H1 (cell line): ENCODE measurements around the gene NEGR1. TPM values are rescaled to one million over a fixed set of nuclear protein-coding genes. Genes with fewer than 3 reads are reported as not detected.

Experiments
- CTCF ChIA-PET: fragments of 300-600 bp; sonication (Branson Sonifier 250); formaldehyde crosslinking; loops from one replicate; lab custom pipeline; 2021; ENCODE audit not compliant: partially characterized antibody; lab: Charles Lee
- POLR2A ChIA-PET: fragments of 300-600 bp; sonication (Branson Sonifier 250); formaldehyde crosslinking; loops from one replicate; lab custom pipeline; 2021; ENCODE audit warnings: inconsistent platforms; ENCODE audit not compliant: partially characterized antibody; lab: Charles Lee
- DNase-seq, 2 experiments: peaks; one replicate each; pipeline versions ENCODE4 v3.0.0 to v3.0.0-alpha.2; 2010 to 2022; ENCODE audit warnings: low spot score in 2 of 2, low read depth in 1 of 2, mixed read lengths in 1 of 2
- FAIRE-seq: peaks from 2 replicates; lab custom pipeline; 2011; peaks lifted over from hg19 to GRCh38; lab: Jason Lieb, UNC
- H2AFZ ChIP-seq: 2 replicates; pipeline ENCODE4 v1.8.1; 2012; ENCODE audit warnings: low read length, inconsistent platforms
- H2AK5ac ChIP-seq: 2 replicates; pipeline ENCODE4 v1.6.1; 2013; ENCODE audit warnings: low read depth, low read length
- H2BK120ac ChIP-seq: replicated peaks from 2 replicates; pipeline ENCODE3; 2013; ENCODE audit warnings: low read depth, low read length, inconsistent platforms
- H2BK12ac ChIP-seq: 2 replicates; pipeline ENCODE4 v1.6.1; 2013; ENCODE audit warnings: low read depth, low read length
- H2BK15ac ChIP-seq: 2 replicates; pipeline ENCODE4 v1.6.1; 2013; ENCODE audit warnings: low read length
- H2BK20ac ChIP-seq: 2 replicates; pipeline ENCODE4 v1.6.1; 2013; ENCODE audit warnings: low read length
- H2BK5ac ChIP-seq: 2 replicates; pipeline ENCODE4 v1.6.1; 2013; ENCODE audit warnings: low read depth, low read length
- H3K14ac ChIP-seq: 2 replicates; pipeline ENCODE4 v1.6.1; 2013; ENCODE audit warnings: inconsistent platforms; ENCODE audit not compliant: insufficient read length
- H3K18ac ChIP-seq: 2 replicates; pipeline ENCODE4 v1.6.1; 2013; ENCODE audit warnings: low read length; ENCODE audit errors: extremely low read depth
- H3K23ac ChIP-seq: 2 replicates; pipeline ENCODE4 v1.6.1; 2013; ENCODE audit warnings: inconsistent platforms; ENCODE audit not compliant: insufficient read length
- H3K23me2 ChIP-seq: 2 replicates; pipeline ENCODE4 v1.6.1; 2013; ENCODE audit warnings: low read depth, low read length
- H3K27ac ChIP-seq: 2 replicates; pipeline ENCODE4 v1.6.1; 2011; ENCODE audit warnings: low read depth, low read length, inconsistent platforms
- H3K27me3 ChIP-seq, 4 experiments: replicated peaks in 1 of 4; 1 replicate in 1 of 4; 2 replicates in 3 of 4; pipeline versions ENCODE4 v1.6.1 to v1.8.1; 2011 to 2013; ENCODE audit warnings: low read length in 3 of 4, mild to moderate bottlenecking in 3 of 4, inconsistent platforms in 2 of 4, mixed read lengths in 2 of 4, moderate library complexity in 1 of 4; ENCODE audit not compliant: control insufficient read depth in 3 of 4, insufficient read depth in 3 of 4; ENCODE audit errors: extremely low read depth in 1 of 4
- H3K36me3 ChIP-seq, 4 experiments: 2 replicates each; pipeline versions ENCODE4 v1.6.1 to v1.8.1; 2011 to 2013; ENCODE audit warnings: mild to moderate bottlenecking in 4 of 4, low read length in 3 of 4, moderate library complexity in 2 of 4, control low read depth in 1 of 4, inconsistent platforms in 1 of 4; ENCODE audit not compliant: insufficient read depth in 4 of 4, control insufficient read depth in 2 of 4
- H3K4ac ChIP-seq: replicated peaks from 2 replicates; pipeline ENCODE3; 2013; ENCODE audit warnings: low read length, low read depth, mixed read lengths, inconsistent platforms; ENCODE audit not compliant: insufficient read length
- H3K4me1 ChIP-seq, 4 experiments: replicated peaks in 1 of 4; 1 replicate in 1 of 4; 2 replicates in 3 of 4; pipeline versions ENCODE4 v1.6.1 to v1.8.1; 2011 to 2013; ENCODE audit warnings: low read length in 3 of 4, inconsistent platforms in 2 of 4, mixed read lengths in 1 of 4; ENCODE audit not compliant: insufficient read depth in 4 of 4, control insufficient read depth in 3 of 4
- H3K4me2 ChIP-seq, 2 experiments: 2 replicates each; pipeline versions ENCODE4 v1.6.1 to v1.8.1; 2011 to 2013; ENCODE audit warnings: low read depth in 2 of 2, low read length in 2 of 2, control low read depth in 1 of 2, inconsistent platforms in 1 of 2, mild to moderate bottlenecking in 1 of 2; ENCODE audit not compliant: insufficient read depth in 1 of 2
- H3K4me3 ChIP-seq, 4 experiments: fragments of 200-600, 300-600 bp in 1 of 4; sonication (generic), shearing (Covaris generic), sonication (Bioruptor Twin) in 1 of 4; 2 replicates each; pipeline versions ENCODE4 v1.5.1 to v1.8.1; 2011 to 2016; ENCODE audit warnings: low read length in 4 of 4, low read depth in 3 of 4, control low read depth in 2 of 4, inconsistent platforms in 2 of 4, mild to moderate bottlenecking in 2 of 4, mixed read lengths in 1 of 4, moderate library complexity in 1 of 4; ENCODE audit not compliant: insufficient read depth in 2 of 4; ENCODE audit errors: extremely low read depth in 1 of 4
- H3K56ac ChIP-seq: replicated peaks from 2 replicates; pipeline ENCODE3; 2013; ENCODE audit warnings: low read depth, mild to moderate bottlenecking, mixed read lengths, low read length, inconsistent platforms; ENCODE audit not compliant: insufficient read length
- H3K79me1 ChIP-seq: 2 replicates; pipeline ENCODE4 v1.6.1; 2013; ENCODE audit warnings: low read depth, low read length, control low read depth
- H3K79me2 ChIP-seq, 2 experiments: 2 replicates each; pipeline versions ENCODE4 v1.6.1 to v1.8.1; 2012 to 2013; ENCODE audit warnings: low read length in 2 of 2, mild to moderate bottlenecking in 2 of 2, inconsistent platforms in 1 of 2; ENCODE audit not compliant: insufficient read depth in 2 of 2, control insufficient read depth in 1 of 2
- H3K9ac ChIP-seq, 4 experiments: replicated peaks in 1 of 4; 1 replicate in 1 of 4; 2 replicates in 3 of 4; pipeline versions ENCODE4 v1.6.1 to v1.8.1; 2011 to 2013; ENCODE audit warnings: low read depth in 3 of 4, low read length in 3 of 4, control low read depth in 2 of 4, mild to moderate bottlenecking in 2 of 4, moderate library complexity in 2 of 4, inconsistent platforms in 1 of 4; ENCODE audit errors: extremely low read depth in 1 of 4
- H3K9me3 ChIP-seq, 2 experiments: 2 replicates each; pipeline versions ENCODE4 v1.6.1 to v1.8.1; 2012 to 2013; ENCODE audit warnings: mild to moderate bottlenecking in 2 of 2, moderate library complexity in 2 of 2, control low read depth in 1 of 2, inconsistent platforms in 1 of 2, low read depth in 1 of 2, low read length in 1 of 2, mixed read lengths in 1 of 2; ENCODE audit not compliant: insufficient read depth in 2 of 2
- H4K20me1 ChIP-seq, 2 experiments: replicated peaks in 1 of 2; 2 replicates each; pipeline versions ENCODE3 to v1.8.1; 2011 to 2013; ENCODE audit warnings: inconsistent platforms in 2 of 2, low read length in 2 of 2, mild to moderate bottlenecking in 1 of 2; ENCODE audit not compliant: insufficient read depth in 2 of 2, control insufficient read depth in 1 of 2
- H4K5ac ChIP-seq: 2 replicates; pipeline ENCODE4 v1.6.1; 2013; ENCODE audit warnings: low read length, low read depth, mixed read lengths, inconsistent platforms; ENCODE audit not compliant: insufficient read length
- H4K8ac ChIP-seq: 2 replicates; pipeline ENCODE4 v1.8.0; 2013; ENCODE audit warnings: mild to moderate bottlenecking, moderate library complexity, low read length, inconsistent platforms; ENCODE audit not compliant: insufficient read depth; ENCODE audit errors: extremely low read depth
- H4K91ac ChIP-seq: replicated peaks from 2 replicates; pipeline ENCODE3; 2013; ENCODE audit warnings: low read length, mixed read lengths, inconsistent platforms; ENCODE audit not compliant: insufficient read length
- CEBPB ChIP-seq: IDR thresholded peaks from 2 replicates; pipeline ENCODE4 v1.6.1; 2012; ENCODE audit warnings: low read depth, low read length
- CHD1 ChIP-seq: IDR thresholded peaks from 2 replicates; pipeline ENCODE4 v1.6.1; 2012; ENCODE audit warnings: low read depth, low read length, improper control_type of control experiment
- E2F6 ChIP-seq: IDR thresholded peaks from 2 replicates; pipeline ENCODE4 v1.6.1; 2012; ENCODE audit warnings: inconsistent platforms
- EGR1 ChIP-seq: IDR thresholded peaks from 2 replicates; pipeline ENCODE4 v1.6.1; 2011; ENCODE audit warnings: low read depth, low read length, borderline replicate concordance
- FOSL1 ChIP-seq: IDR thresholded peaks from 2 replicates; pipeline ENCODE4 v1.6.1; 2011; ENCODE audit warnings: mild to moderate bottlenecking, low read depth, low read length, moderate library complexity; ENCODE audit not compliant: insufficient read depth
- GABPA ChIP-seq: IDR thresholded peaks from 2 replicates; pipeline ENCODE4 v1.6.1; 2011; ENCODE audit warnings: mild to moderate bottlenecking, low read length, moderate library complexity, borderline replicate concordance; ENCODE audit not compliant: insufficient read depth
- KDM1A ChIP-seq: fragments of 200-600, 300-600 bp; sonication (generic); IDR thresholded peaks from 2 replicates; pipeline ENCODE4 v1.7.1; 2016; ENCODE audit warnings: mild to moderate bottlenecking, low read length, borderline replicate concordance
- KDM5A ChIP-seq: fragments of 200-600 bp; IDR thresholded peaks from 2 replicates; pipeline ENCODE4 v1.7.1; 2012; ENCODE audit warnings: mild to moderate bottlenecking, low read length, inconsistent platforms, mixed read lengths
- RAD21 ChIP-seq, 2 experiments: IDR thresholded peaks in 1 of 2; conservative IDR thresholded peaks in 1 of 2; 2 replicates each; pipeline ENCODE4 v1.6.1; 2011; ENCODE audit warnings: low read depth in 2 of 2, low read length in 2 of 2, improper control_type of control experiment in 1 of 2, inconsistent platforms in 1 of 2, mild to moderate bottlenecking in 1 of 2, moderate library complexity in 1 of 2
- RFX5 ChIP-seq: IDR thresholded peaks from 2 replicates; pipeline ENCODE4 v1.6.1; 2011; ENCODE audit warnings: low read depth, low read length, improper control_type of control experiment, borderline replicate concordance
- SRF ChIP-seq: IDR thresholded peaks from 2 replicates; pipeline ENCODE4 v1.6.1; 2011; ENCODE audit warnings: mild to moderate bottlenecking, low read depth, low read length, moderate library complexity
- TBP ChIP-seq: IDR thresholded peaks from 2 replicates; pipeline ENCODE4 v1.6.1; 2011; ENCODE audit warnings: low read depth, low read length, improper control_type of control experiment
- YY1 ChIP-seq: IDR thresholded peaks from 2 replicates; pipeline ENCODE4 v1.6.1; 2011; ENCODE audit warnings: low read depth, mild to moderate bottlenecking, low read length
- WGBS, 2 experiments: shearing (Covaris generic) in 1 of 2; methylation state at CpG; one replicate each; pipeline versions ENCODE4 v1.1.6 to v1.1.7; 2013 to 2015; ENCODE audit warnings: low lambda C conversion rate in 2 of 2, mixed read lengths in 2 of 2, inconsistent platforms in 1 of 2, low coverage in 1 of 2, missing lambda C conversion rate in 1 of 2; ENCODE audit not compliant: insufficient replicate concordance in 2 of 2, insufficient coverage in 1 of 2, insufficient read length in 1 of 2; ENCODE audit errors: extremely low coverage in 1 of 2, missing lambda C conversion rate in 1 of 2; 5-methylcytosine and 5-hydroxymethylcytosine counted together
- polyA plus RNA-seq, 7 experiments: library from polyadenylated mRNA; depleted of rRNA in 3 of 7; stranded (reverse) in 5 of 7; unstranded in 2 of 7; fragments of >200 nt in 5 of 7; fragments of 200-250 nt in 2 of 7; gene quantifications; 1 replicate in 5 of 7; 2 replicates in 1 of 7; 4 replicates in 1 of 7; pipeline versions ENCODE4 v1.2.1 to v1.2.3, GENCODE V29; 2011 to 2013; ENCODE audit warnings: missing spikeins in 2 of 7, mixed read lengths in 2 of 7
- total RNA-seq: library from RNA; stranded (reverse); fragmentation: NEBNext Ultra II Directional; extraction: Animal tissue kit (Norgen Biotek cat#: 25700); gene quantifications from 2 replicates; pipeline ENCODE4 v1.2.1, GENCODE V29; 2021
- TF ChIP-seq, protein P1 (sequence below): IDR thresholded peaks from 2 replicates; pipeline ENCODE4 v1.6.1; 2011; ENCODE audit warnings: low read depth, mild to moderate bottlenecking, low read length; ENCODE audit not compliant: insufficient read depth

Gene NEGR1
- total and polyA plus RNA-seq, 2 of the 8 experiments (the other 6 are each of a cell fraction or from before 2014, with no cell fraction given) = 0.71 to 1.3 TPM

GRCh38 chr1:71950579-71950978, 331.8 kb downstream of the NEGR1 start:
- 96% methylated on average over 2 of the region's 2 CpGs; no CpG with 5 or more reads in 1 of the 2 experiments for WGBS, 2 experiments
- H3K27ac ChIP-seq = no peak overlapping the region
- DNase-seq (no peak), FAIRE-seq (no peak)
- ChIA-PET POLR2A (no interaction called here), CTCF (interaction anchor here (0.6 to 1.6 kb wide), 2 partner anchors 14 to 18 kb away, joined by 3 to 4 read pairs; no protein-coding TSS in a partner anchor)
- H3K56ac ChIP-seq = no peak overlapping the region
- H4K91ac ChIP-seq = no peak overlapping the region
- no peak overlapping the region for H3K9ac ChIP-seq
- no peaks in the 10 kb centered on the region for H3K79me2 ChIP-seq
- H2BK20ac ChIP-seq = no peak overlapping the region
- H3K4me1 ChIP-seq = no peaks in the 10 kb centered on the region
- no peak overlapping the region for H3K23ac ChIP-seq
- no peak overlapping the region for H3K4ac ChIP-seq
- no peaks in the 10 kb centered on the region for H3K9me3 ChIP-seq
- no peaks in the 10 kb centered on the region for H3K27me3 ChIP-seq
- no peak overlapping the region for H2AK5ac ChIP-seq
- H3K14ac ChIP-seq = no peak overlapping the region
- H2BK12ac ChIP-seq = no peak overlapping the region
- H4K8ac ChIP-seq = no peak overlapping the region
- no peak overlapping the region for H3K4me3 ChIP-seq
- H3K23me2 ChIP-seq = no peaks in the 10 kb centered on the region
- H2AFZ ChIP-seq = no peak overlapping the region
- no peak overlapping the region for H2BK5ac ChIP-seq
- no peak overlapping the region for H2BK15ac ChIP-seq
- no peak overlapping the region for H4K5ac ChIP-seq
- H3K4me2 ChIP-seq = no peak overlapping the region
- no peaks in the 10 kb centered on the region for H3K79me1 ChIP-seq
- H3K36me3 ChIP-seq = no peaks in the 10 kb centered on the region
- no peak overlapping the region for H3K18ac ChIP-seq
- H4K20me1 ChIP-seq = no peaks in the 10 kb centered on the region
- H2BK120ac ChIP-seq = no peak overlapping the region
- TF ChIP-seq FOSL1 (no peak), KDM5A (no peak), EGR1 (no peak), RFX5 (no peak), SRF (no peak), RAD21 (IDR thresholded peaks at IDR 0.05 in 1 of 2, conservative IDR thresholded peaks at IDR 0.05 in 1 of 2; ENCODE audit: low read depth in 2 of 2, low read length in 2 of 2) (no peak), CEBPB (no peak), KDM1A (no peak), TBP (no peak), CHD1 (no peak), GABPA (no peak), YY1 (no peak), E2F6 (no peak)
- TF ChIP-seq, protein P1, sequence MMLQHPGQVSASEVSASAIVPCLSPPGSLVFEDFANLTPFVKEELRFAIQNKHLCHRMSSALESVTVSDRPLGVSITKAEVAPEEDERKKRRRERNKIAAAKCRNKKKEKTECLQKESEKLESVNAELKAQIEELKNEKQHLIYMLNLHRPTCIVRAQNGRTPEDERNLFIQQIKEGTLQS = no peak
